ENCODE results near the gene UGT2B10. TPM values are rescaled to one million over a fixed set of nuclear protein-coding genes. Genes with fewer than 3 reads are reported as not detected.

UGT2B10 gene
- total and polyA plus RNA-seq, 2 of the 4 experiments (the other 2 are of a cell fraction): not detected

GRCh38 chr4:68808060-68808459 is 7.7 kb upstream of the UGT2B10 start:
- Histone ChIP-seq H3K36me3 (ENCODE audit: control insufficient read depth, insufficient read depth, low read length) (no peaks in the 10 kb centered on the region), H2AK9ac (replicated peaks; ENCODE audit: low read depth, low read length, poor library complexity) (no peak overlapping the region), H4K20me1 (ENCODE audit: insufficient read depth, low read length) (no peaks in the 10 kb centered on the region), H3K9ac (ENCODE audit: low read depth, low read length) (no peak overlapping the region), H3K9me1 (ENCODE audit: insufficient read depth, low read length) (no peaks in the 10 kb centered on the region), H2BK5ac (ENCODE audit: low read depth, low read length, poor library complexity, severe bottlenecking) (no peak overlapping the region), H3K4me1 (ENCODE audit: control insufficient read depth, insufficient read depth, low read length) (no peaks in the 10 kb centered on the region), H3K23ac (ENCODE audit: low read depth, low read length) (no peak overlapping the region), H3K4me2 (ENCODE audit: low read depth, low read length) (no peak overlapping the region), H3K18ac (ENCODE audit: low read depth, low read length) (no peak overlapping the region), H3K56ac (ENCODE audit: extremely low read depth, insufficient read depth, low read length) (no peak overlapping the region), H4K91ac (ENCODE audit: insufficient read depth, low read depth, low read length) (no peak overlapping the region), H4K8ac (ENCODE audit: low read depth in 2 of 2, low read length in 2 of 2) (no peak overlapping the region), H3K4me3 (ENCODE audit: insufficient read depth, low read depth, low read length) (no peak overlapping the region), H4K5ac (ENCODE audit: low read depth, low read length) (no peak overlapping the region), H3K27me3 (ENCODE audit: control insufficient read depth, insufficient read depth, low read length) (no peaks in the 10 kb centered on the region), H2BK15ac (ENCODE audit: low read depth, low read length) (no peak overlapping the region), H2AFZ (replicated peaks; ENCODE audit: low read length, poor library complexity) (no peak overlapping the region), H3K4ac (ENCODE audit: low read depth, low read length) (no peak overlapping the region), H3K14ac (replicated peaks; ENCODE audit: low read depth, low read length) (no peak overlapping the region), H2AK5ac (ENCODE audit: low read depth, low read length) (no peak overlapping the region), H2BK120ac (ENCODE audit: low read depth, low read length) (no peak overlapping the region), H3K79me1 (ENCODE audit: low read depth in 1 of 2, low read length in 2 of 2) (no peaks in the 10 kb centered on the region), H3K9me3 (ENCODE audit: control insufficient read depth, insufficient read depth, low read length) (peaks cover 2% of the 10 kb centered on the region; the same call in 1 of the 2 replicates), H2BK20ac (ENCODE audit: low read depth, low read length) (no peak overlapping the region), H3K27ac (ENCODE audit: insufficient read depth, low read length) (no peak overlapping the region)
- in situ Hi-C loops (cut with MboI; ENCODE audit: low sequenced_read_pairs): no loop called here
- no peak for DNase-seq
- no TSS peak for BruUV-seq (replicated peaks)
- dilution Hi-C loops (cut with HindIII; ENCODE audit: low sequenced_read_pairs, unreplicated experiment): no loop called here
- TF ChIP-seq, protein P1, sequence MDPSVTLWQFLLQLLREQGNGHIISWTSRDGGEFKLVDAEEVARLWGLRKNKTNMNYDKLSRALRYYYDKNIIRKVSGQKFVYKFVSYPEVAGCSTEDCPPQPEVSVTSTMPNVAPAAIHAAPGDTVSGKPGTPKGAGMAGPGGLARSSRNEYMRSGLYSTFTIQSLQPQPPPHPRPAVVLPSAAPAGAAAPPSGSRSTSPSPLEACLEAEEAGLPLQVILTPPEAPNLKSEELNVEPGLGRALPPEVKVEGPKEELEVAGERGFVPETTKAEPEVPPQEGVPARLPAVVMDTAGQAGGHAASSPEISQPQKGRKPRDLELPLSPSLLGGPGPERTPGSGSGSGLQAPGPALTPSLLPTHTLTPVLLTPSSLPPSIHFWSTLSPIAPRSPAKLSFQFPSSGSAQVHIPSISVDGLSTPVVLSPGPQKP (IDR thresholded peaks at IDR 0.05; ENCODE audit: borderline replicate concordance, low read depth, low read length): no peak
- ChIA-PET POLR2A (ENCODE audit: unreplicated experiment) (no interaction called here), CTCF (no interaction called here)
- intact Hi-C loops (cut with micrococcal nuclease): no loop called here
- ATAC-seq (ENCODE audit: low read depth): no peak
- WGBS, 2 experiments (ENCODE audit: extremely low coverage in 2 of 2, insufficient read length in 1 of 2): no CpG with 5 or more reads among the region's 2 CpGs

All from IMR-90 (cell line).